ENCODE measurements around the gene LHX3.

LHX3 gene

DNA sequence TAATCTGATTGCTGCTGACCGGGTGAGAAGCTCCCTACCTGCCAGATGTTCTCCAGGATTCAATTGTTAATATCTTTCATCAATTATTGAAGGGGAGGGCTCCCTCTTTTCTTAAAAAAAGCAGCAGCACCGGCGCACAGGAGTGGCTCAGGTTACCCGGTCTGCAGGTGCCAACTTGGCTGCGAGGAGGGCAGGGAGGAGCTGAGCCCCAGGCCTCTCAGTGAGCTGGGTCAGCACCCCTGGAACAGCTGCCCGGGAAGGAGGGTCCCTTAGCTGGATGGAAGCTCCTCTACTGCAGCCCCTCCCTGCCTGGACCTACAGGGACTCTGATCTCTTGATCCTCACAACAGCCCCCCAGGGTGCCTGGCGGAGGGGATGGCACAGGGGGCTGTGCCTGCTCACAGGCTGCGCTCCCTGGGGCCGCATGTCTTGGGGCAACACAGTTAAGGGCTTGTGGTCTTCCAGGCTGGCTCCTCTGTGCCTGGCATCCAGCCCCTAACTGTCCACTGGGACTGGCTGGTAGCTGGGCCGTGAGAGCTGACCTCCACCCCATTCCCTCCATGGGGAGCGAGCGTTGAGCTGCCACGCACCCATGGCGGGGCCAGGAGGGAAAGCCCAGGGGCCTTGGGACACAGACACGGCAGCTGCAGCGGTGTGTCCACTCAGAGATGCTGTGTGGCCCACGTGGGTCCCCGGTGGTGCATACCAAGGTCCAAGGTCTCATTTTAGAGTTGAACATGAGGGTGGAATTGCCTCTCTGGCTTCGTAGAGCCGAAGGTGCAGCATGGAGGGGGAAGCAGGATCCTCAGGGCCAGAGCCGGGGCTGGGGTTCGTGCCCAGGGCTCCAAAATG is 57.7 kb downstream of the LHX3 start:
- no peak overlapping the region for H3K9ac ChIP-seq (ENCODE audit: low read length)
- H3K36me3 ChIP-seq (ENCODE audit: control insufficient read depth, insufficient read depth, low read length) = no peaks in the 10 kb centered on the region
- H3K9me3 ChIP-seq (ENCODE audit: control insufficient read depth, low read length) = no peaks in the 10 kb centered on the region
- no peak overlapping the region for H3K4me3 ChIP-seq (ENCODE audit: low read length)
- peaks cover 43% of the 10 kb centered on the region for H3K27me3 ChIP-seq (ENCODE audit: control insufficient read depth, insufficient read depth, low read length)
- no peaks in the 10 kb centered on the region for H3K4me1 ChIP-seq (ENCODE audit: control insufficient read depth, insufficient read depth, low read length)
